ENCODE measurements around the gene HOXC9.

Gene HOXC9

DNA sequence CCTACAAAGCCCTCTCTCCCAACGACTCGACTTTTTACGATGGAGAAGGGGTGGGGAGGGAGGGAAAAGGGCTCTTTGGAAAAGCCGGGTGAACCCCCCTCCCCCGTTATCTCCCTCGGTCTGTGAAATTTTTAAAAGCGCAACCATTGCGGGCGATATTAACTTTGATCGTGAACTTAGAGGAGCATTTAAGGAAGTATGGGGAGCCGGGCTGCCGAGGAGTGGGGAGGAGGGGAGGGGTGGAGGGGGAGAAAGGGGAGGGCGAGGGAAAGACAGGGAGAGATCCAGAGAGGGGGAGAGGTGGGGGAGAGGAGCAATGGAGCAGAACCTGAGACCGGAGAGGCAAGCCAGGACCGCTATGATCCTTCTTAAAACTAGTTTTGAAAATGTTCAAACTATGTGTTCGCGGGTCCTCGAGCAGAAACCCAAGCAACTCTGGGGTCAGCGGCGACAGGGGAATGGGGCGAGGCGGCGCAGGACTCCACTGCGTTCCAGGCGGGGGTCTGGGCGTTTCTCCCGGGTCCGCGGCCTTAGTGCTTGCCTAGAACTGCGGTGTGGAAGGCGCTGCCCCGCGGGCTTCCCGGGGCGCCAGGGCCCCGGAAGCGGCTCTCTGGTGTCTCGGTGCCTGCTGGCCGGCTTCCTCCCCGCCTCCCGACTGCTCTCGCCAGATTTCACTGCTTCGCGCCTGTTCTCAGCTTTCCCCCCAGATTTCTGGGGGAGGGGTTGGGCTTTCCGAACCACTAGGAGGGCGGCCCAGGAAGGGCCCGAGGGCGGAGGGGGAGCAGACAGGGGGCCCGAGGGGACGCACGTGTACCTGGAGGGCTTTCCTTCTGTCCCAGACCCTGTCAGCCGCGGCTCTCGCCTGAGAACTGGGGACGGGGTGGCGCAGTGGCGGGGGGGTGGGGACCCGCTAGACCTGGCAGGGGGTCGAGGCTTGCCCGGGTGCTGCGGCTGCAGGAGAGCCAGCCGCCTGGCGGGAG, 25.6 kb upstream of the HOXC9 start, which contains the start of gene HOTAIR:
Gene HOTAIR, minus strand, starts transcription at position 871 of the 980 bp plus-strand sequence.
- in situ Hi-C loops (cut with MboI; ENCODE audit: low pct_unique_long_range_greater_than_20kb, low sequenced_read_pairs): no loop called here
- no peak for DNase-seq

DNA sequence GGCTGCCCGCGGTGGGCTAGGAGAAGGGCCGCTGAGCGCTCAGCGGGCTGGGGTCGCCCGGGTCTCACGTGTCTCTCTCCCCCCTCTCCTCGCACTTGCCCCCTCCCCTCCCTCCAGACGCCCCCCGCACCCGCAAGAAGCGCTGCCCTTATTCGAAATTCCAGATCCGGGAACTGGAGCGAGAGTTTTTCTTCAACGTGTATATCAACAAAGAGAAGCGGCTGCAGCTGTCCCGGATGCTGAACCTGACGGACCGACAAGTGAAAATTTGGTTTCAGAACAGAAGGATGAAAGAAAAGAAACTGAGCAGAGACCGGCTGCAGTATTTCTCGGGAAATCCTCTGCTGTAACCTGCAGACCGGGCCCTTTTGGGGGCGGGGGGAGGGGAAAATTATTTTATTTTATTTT, 24.9 kb upstream of the HOXC9 start:
- in situ Hi-C loops (cut with MboI; ENCODE audit: low pct_unique_long_range_greater_than_20kb, low sequenced_read_pairs): no loop called here
- no peak for DNase-seq

DNA sequence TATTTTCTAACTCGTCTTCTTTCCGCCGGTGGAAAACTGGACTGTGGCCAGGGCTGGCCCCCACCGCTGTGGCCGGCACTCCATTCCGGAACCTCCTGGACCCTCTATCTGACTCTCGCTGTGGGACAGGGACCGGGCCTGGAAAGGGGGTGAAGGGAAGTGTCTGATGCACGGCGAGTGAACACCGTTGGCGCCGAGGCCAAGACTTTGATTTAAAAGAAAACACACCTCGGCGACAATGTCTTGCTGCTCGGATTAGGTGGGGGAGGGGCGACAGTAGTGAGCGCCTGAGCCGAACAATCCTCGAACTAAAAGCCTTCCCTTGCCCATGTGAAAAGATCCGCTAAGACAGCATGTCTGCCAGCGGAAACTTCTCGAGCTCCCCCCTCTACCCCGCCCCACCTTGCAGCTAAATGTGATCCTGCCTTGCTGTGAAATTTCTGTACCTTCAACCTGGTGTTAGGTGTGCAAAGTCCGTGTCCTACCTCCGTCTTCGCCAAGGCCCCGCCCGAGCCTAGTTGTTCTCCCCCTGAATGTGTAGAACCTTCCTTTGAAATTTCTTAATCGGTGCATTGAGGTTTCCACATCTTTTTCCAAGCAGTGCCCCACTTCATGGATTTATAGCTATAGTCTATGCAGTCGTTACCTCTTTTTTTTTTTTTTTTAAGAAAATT, 24.3 kb upstream of the HOXC9 start:
- DNase-seq: no peak
- in situ Hi-C loops (cut with MboI; ENCODE audit: low pct_unique_long_range_greater_than_20kb, low sequenced_read_pairs): no loop called here

DNA sequence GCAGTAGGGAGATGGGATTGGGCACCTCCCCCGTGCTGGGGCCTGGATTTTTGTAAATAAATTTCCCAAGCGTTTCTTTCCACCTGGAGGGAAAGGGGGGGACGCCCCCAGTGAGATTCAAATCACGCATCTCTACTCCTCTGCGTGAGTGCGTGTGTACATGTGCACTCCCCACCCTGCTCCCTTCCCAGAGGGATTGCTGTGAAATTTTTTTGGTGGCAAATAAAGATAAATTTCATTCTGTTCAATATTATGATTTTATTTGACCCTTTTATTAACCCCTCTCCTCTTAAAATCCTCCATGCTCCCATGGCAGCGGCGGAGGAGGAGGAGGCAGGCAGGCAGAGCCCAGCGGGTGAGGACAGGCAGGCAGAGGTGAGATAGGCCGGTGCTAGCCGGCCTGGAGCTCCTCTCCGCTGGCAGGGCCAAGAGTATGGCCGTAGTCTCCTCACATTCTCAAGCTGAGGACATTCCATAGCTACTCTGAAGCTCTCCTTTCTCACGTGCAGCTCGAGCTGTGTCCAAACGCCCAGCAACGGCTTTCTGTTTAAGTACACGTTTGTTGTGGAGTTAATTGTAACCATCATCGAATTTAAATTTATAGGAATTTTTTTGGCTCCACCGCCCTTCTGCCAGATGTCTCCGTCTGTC, 23.7 kb upstream of the HOXC9 start:
- in situ Hi-C loops (cut with MboI; ENCODE audit: low pct_unique_long_range_greater_than_20kb, low sequenced_read_pairs): no loop called here
- DNase-seq: no peak

DNA sequence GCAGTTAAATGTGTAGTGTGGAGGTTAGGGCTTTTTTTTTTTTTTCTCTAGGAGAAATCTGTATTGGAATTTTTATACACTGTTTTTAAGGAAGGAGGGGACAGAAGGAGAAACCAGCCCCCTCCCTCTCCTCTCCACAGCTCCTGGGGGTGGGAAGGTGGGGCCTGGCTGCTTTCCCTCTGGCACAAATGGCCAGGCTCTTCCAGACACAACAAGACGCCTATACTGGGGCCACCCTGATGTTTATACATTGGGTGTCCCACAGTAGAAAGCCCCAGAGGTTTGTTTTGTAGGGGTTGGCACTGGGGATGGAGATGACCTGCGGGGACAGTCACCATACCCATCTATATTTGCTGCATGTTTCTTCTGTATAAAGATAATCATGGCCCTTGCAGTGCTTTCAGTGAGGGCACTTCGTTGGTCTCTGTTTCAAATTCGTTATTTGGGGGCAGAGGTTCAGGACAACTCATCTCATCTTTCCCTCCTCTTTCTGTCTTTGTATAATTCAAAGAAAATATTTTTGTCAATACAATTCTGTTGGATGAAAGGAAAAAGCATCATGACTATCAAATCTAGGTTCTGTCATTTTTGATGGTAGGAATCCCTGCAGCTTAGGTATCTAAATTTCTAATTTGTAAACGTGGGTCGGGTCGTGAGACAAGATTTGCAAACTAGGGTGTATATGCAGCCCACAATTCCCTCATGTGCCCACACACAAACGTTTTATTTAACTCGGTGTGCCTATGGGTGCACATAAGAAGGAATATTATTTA, 23.0 kb upstream of the HOXC9 start:
- DNase-seq: no peak
- in situ Hi-C loops (cut with MboI; ENCODE audit: low pct_unique_long_range_greater_than_20kb, low sequenced_read_pairs): no loop called here

DNA sequence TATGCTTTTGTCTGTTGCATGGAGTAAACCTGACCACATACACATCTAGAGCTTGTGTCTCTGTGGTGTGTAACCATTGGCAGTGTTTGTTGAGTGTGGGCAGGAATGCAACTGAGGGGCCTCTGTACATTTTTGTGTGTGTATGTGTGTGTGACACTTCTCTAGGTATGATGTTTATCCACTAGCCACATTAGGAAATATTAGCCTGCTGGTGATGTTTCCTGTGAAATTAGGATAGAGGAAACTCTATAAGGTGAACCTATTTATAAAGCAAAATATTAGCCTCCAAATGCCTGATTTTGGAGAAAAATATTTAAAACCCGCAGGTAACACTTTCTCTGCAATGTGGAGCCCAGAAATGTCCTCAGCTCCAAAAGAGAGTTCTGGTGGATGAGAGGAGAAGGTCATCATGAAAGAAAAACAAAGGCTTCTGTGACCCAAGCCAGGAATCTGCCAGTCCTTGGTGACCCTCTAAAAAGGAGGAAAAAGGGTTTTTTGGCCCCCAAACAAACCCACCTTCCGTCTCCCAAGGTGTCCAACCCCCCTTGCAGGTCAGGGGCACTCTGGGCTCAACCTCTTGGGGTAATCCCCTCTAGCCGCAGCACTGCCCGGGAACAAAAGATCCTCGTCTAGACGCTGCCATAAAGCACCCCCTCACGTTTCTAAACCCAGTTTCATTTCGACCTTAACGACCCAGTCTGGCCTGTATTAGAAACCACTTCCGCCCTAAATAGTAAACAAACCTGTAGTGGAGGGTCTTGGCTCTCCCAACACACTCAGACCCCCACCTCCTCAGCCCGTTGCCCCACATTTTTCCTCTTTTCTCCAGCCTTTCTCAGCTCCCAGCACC, 22.1 kb upstream of the HOXC9 start:
- no peak for DNase-seq
- in situ Hi-C loops (cut with MboI; ENCODE audit: low pct_unique_long_range_greater_than_20kb, low sequenced_read_pairs): no loop called here

DNA sequence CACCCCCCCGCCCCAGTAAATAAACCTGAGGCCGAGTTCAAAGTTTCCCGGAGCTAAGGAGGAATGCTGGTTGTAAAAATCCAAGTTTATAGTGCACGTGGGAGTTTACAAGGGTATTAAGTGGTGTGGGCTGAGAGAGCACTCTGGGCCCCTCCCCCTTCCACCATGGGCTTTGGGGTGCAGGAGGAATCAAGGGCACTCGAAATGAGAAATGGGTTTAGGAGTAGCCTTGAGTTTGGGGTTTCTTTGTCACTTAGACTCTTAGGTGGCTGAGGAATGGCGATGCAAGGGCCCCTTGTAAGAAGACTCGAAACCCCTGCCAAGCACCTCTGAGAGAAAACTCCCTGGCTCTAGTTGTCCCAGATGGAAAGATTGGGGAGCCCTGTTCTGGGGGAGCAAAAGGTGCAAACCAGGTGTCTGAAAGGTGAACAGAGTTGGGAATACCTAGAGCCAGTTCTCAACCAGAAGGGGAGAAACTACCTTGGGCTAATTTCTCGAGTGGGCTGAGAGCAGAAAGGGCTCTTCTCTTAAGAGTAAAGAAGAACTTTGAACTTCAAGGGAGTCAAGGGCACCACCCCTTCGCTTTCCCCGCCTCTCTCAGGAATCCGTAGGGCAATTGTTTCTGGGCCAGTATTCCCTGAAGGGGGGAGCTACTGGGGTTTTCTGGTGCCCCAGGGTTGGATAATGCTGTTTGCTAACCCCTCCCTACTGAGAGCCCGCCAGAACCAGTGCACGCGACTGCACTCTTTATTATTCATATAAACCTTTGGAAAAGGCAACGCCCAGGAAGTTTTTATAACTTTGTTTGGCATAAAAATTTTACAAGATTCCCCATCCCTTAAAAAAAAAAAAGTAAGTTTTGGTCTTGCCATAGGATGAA, 21.2 kb upstream of the HOXC9 start:
- in situ Hi-C loops (cut with MboI; ENCODE audit: low pct_unique_long_range_greater_than_20kb, low sequenced_read_pairs): no loop called here
- DNase-seq: no peak

DNA sequence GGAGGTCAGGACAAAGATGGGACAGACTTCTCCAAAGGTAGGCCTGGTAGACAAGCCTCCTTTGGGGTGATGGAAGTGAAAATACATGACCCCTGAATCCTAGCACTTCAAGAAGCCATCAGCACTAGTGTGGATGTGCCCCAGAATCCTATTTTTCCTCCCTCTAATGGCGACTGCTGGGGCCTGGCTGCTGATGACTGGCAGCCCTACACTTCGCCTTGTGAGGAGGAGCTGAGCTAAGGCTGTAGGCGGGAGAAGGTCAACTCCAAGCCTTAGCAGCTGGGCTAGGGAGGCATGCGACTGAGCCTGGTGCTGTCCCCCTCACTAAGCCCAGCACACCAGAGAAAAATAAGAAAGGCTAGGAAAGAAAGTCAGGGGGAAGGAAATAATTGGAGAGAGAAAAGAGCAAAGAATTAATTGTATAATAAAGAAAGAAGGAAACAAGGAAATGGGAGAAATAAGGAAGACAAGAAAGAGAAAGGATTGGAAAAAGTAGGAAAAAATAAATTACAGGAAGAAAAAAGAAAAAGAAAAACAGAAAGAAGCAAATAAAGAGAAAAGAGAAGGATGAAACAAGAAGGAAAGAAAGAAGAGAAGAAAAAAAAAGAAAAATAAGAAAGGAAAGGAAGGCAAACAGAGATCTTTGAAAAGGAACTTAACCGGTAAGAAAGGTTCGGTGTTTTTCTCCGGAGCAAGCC, 19.7 kb upstream of the HOXC9 start:
- in situ Hi-C loops (cut with MboI; ENCODE audit: low pct_unique_long_range_greater_than_20kb, low sequenced_read_pairs): no loop called here
- DNase-seq: no peak

DNA sequence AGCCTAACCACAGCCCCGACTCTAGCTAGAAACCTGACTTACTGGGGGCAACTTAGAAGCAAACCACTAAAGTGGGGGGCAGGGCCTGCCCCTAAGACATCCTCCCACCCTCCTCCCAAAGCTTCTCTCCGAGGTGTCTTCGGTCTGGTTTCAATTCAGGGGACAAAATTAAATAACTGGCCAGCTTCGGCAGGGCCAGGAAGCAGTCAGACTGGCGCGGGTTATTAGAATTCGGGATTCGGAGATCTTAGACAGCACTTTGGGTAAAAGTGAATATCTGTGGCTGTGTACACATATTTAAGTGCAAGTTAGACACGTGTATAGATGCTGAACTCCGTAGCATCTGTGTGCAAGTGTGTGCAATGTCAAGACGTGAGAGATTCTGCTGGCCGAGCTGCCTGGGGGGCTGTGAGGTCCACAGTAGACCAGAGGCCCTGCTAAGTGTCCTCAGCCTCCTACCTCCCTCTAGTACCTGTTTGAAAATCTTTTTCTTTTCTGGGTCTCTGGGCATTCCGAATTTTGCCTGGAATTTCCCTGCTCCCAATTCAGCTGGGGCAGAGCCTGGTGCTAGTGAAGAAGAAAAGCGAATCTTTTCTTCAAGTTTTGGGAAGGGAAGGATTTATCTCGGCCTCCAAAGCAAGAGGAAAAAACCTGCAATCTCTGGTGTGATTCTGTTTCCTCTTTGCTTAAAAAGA, 19.0 kb upstream of the HOXC9 start:
- in situ Hi-C loops (cut with MboI; ENCODE audit: low pct_unique_long_range_greater_than_20kb, low sequenced_read_pairs): no loop called here

DNA sequence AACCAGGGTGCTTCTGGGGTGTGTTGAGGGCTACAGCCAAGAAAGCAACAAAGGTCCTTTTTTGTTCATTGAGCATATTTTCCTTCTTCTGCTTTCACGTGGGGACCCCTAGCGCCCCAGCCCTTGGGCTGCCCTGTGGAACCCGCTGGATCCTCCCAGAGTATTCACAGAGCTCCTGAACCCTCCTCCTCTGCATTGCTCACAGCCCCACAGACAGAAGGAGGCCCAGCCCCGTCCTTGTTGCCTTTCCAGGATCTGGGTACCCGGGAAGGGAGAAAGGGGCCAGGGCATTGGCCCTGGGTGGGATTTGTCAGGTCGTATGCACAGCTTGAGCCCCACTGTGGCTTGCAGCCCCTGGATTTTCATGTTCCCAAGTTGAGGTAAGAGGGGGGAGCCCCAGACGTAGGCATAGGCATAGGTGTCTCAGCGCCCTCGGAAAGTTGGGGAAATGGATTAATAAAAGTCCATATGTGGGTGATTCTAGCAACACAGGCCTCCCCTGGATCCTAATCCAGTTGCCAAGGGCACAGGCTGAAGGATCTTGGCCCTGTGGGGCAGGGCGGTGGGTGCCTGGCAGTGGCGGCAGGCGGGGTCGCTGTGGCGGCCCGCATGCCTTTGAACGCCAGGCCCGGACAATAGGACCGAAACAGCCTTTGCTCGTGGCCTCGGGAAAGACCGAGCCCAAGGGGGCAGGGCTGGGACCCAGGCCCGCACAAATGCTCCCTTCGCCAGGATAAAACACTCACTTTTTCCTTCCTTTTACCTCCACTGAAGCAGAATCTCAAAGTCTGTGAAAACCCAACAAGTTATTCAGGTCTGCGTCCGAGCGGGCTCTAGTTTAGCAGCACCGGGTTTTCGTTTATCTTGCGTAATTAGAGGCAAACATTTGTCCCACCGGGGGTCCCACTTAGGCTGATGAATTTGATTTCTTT, 18.1 kb upstream of the HOXC9 start:
- DNase-seq: no peak
- in situ Hi-C loops (cut with MboI; ENCODE audit: low pct_unique_long_range_greater_than_20kb, low sequenced_read_pairs): no loop called here

More for the DNA sequence above, 19.0 kb upstream of the HOXC9 start:
- no peak for DNase-seq

DNA sequence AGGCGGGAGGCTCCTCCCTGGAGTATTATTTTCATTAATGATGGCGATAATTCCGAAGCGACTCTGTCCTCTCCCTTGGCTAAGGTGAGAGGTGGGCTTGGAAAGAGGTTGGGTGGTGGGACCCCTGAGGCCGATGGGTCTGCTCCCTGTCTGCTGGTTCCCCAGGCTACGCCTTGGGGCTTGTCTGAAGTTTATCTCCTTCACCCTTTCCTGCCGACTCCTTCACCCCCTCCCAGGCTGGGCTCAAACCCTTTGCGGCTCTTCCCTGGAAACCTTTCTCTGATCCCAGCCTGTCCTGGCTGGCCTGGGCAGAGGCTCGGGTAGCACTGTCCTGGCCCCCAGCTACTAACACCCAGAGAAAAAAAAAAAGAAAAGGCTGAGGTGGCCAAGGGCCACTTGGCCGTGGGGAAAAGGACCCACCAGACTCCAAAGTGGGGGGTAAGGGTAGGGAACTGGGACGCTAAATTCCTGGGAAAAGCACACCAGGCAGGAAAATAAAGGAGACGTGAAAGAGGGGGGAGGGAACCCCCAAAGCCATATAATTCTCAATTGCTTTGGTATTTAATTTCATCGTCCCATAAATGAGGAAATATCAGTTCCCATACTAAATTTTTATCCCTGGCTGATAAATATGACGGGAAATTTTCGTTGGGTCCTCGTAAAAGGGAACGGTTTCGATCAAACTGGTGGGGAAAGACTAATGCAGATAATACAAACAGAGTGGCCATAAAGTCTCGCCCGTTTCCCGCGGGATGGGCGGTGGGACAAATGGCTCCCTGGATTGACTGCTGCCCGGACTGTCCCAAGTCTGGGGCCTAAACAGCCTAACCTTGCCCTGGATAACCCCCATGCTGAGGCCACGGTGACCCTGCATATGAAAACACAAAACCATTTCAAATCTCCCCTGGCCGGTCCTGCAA, 17.1 kb upstream of the HOXC9 start:
- DNase-seq: no peak
- in situ Hi-C loops (cut with MboI; ENCODE audit: low pct_unique_long_range_greater_than_20kb, low sequenced_read_pairs): no loop called here

DNA sequence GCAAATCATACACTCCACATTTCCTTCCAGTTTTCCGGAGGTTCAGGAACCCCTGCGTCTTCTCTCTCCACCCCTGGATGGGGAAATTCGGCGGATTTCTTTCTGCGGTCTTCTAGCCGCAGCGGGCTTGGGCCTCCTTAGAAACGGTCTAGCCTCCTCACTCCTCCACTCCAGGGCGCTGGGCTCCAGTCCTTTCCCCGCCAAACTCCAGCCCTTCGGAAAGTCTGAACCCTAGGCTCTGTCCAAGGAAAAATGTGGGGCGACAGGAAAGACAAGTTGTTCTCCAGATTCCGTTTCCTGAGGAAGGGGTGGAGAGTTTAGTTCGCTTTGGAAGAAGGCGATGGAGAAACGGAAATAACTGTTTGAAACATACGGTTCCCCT, 16.4 kb upstream of the HOXC9 start:
- in situ Hi-C loops (cut with MboI; ENCODE audit: low pct_unique_long_range_greater_than_20kb, low sequenced_read_pairs): no loop called here
- DNase-seq: no peak

DNA sequence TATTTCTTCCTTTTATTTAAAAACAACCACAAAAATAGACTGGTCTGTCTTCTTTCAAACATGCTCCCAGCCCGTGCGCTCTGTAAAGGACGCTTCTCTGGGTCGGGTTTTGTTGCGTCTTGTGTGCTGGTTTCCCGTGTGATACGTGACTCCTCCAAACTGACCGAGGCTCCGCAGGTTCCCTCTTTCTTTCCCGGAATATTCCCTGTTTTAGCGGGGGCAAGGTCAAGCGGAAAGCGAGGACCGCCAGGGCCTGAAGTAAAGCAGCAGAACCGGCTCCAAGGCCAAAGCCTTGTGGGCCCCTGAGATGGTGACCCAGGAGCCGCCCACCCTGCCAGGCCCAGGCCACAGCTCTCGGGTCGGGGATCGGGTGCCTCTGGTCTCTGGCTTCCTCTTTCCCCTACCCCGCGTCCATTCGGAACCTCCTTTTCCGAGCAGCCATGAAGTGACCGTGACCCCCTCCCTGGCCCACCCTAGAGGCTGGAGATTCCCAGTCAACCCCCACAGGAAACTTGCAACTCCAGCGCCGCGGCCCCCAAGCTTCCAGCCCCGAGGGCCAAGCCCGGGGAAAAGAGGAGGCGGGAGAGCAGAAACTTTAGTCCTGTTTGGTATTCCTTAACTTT, 15.9 kb upstream of the HOXC9 start:
- in situ Hi-C loops (cut with MboI; ENCODE audit: low pct_unique_long_range_greater_than_20kb, low sequenced_read_pairs): no loop called here
- DNase-seq: no peak

Measured in KBM-7 (cell line).